ELR (cell line): ENCODE measurements around the gene MAJIN.

Experiments used
- DNase-seq: peaks from one replicate; pipeline ENCODE4 v3.0.0-alpha.2; 2015; ENCODE audit warnings: low read depth

Gene MAJIN

DNA sequence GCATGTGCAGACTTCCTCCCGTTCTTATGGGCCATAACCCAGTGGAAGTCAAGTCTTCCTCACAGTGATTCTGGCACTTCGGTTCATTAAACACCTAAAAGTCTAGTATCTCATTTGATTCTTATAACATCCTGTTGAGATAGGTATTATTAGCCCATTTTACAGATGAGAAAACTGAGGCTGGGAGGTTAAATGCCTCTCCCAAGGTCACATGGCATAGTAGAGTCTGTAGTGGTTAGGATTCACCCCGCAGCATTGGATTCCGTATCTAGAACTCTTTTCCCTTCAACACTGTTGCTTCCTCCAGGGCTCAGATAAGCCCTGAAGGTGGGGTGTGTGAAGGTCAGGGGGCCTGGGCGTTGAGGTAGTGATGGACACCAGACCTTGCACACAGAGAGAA lies 39.6 kb downstream of the MAJIN start:
- DNase-seq = no peak

DNA sequence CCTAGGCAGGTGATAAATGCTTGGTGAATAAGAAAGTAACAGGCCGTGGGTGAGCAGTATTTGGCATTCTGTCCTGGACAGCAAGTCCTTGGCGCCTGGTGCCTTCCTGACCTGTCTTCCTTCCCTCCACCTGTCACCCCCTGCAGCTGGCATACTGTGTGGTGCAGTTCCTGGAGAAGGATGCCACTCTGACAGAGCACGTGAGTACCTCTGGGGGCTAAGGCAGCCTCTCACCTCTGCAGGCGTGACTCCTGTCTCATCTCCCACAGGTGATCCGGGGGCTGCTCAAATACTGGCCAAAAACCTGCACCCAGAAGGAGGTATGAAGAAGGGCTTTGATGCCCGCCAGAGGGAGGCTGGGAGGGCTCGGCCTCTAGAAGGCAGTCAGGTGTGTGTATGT lies 40.6 kb downstream of the MAJIN start:
- DNase-seq = no peak

- no peak for DNase-seq
These were observed 41.6 kb downstream of the MAJIN start for GRCh38 chr11:64930340-64930739.

DNA sequence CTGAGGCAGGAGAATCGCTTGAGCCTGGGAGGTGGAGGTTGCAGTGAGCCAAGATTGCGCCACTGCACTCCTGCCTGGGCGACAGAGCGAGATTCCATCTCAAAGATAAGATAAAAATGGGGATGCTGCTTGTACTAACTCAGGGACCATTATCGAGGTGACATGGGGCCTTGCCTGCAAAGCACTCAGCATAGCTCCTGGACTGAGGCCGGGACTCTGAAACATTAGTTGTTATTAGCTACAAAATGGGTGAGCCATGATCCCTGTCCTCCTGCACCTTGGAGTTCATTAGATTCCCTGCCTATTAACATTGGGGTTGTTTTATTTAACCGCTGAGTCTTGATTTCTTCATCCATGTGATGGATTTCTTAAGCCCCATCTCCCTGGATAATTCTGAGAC lies 42.3 kb downstream of the MAJIN start:
- DNase-seq = no peak

GRCh38 chr11:64928957-64929356 lies 43.0 kb downstream of the MAJIN start:
- no peak for DNase-seq

DNA sequence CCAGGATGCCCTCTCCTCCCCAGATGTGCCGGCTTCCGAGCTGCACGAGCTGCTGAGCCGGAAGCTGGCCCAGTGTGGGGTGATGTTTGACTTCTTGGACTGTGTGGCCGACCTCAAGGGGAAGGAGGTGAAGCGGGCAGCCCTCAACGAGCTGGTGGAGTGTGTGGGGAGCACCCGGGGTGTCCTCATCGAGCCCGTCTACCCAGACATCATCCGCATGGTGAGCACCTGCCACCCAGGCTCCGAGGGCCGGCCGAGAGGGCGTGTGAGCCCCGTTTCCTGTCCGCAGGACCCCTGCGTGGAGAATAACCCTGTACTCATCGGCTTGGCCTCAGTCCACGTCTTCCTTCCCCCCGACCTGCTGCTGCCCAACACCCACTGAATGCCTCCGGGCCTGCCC lies 45.2 kb downstream of the MAJIN start:
- no peak for DNase-seq

GRCh38 chr11:64925536-64926436 lies 46.1 kb downstream of the MAJIN start:
- no peak for DNase-seq

GRCh38 chr11:64924910-64925284 lies 47.0 kb downstream of the MAJIN start:
- DNase-seq = peak; percentile 44

- DNase-seq = peak; percentile 96
These were observed 47.7 kb downstream of the MAJIN start, which contains the start of gene PPP2R5B for GRCh38 chr11:64923944-64924909. TSS of gene PPP2R5B (plus strand) at chr11:64924689. CDS start at chr11:64925735, 1,046 bp downstream.

DNA sequence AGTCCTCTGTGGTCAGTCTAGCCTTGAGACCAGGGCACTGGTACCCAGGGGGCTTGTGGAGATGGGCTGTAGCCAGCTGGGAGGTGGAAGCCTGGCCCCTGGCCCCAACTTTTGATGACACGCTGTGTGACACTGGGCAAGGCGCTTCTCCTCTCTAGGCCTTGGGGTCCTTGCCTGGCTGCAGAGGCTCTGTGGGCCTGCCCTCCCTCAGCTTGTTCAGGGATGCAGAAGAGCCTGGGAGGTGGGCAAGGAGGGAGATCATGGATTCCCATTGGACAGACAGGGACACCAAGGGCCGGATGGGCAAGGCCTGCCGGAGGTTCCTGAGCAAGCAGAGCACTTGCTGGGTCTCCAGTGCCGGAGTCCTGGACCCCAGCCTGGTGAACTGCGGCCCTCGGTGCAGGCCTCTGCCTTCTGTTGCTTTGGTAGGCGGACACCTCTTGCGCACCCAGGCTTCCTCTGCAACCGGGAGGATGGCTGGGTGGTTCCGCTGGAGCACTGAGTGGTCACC lies 48.7 kb downstream of the MAJIN start:
- DNase-seq = no peak

DNA sequence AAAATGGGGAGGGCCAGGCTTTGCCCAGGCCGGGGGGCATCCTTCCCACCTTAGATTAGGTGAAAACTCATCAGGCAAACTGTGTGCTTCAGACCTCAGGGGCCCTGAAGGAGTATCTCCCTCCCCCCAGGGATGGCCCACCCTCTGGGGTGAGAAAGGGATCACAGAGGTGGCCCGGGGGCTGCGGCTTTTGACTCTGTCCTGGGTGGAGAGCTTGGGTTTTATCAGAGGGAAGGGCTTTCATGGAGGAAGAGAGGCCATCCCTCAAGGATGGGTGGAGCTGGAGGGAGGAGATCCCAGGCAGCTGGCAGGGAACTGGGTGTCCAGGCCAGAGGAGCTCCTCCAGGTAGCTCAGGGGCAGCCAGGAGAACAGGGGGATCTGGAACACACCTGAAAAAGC lies 50.5 kb downstream of the MAJIN start:
- DNase-seq = no peak

GRCh38 chr11:64920124-64920523 lies 51.8 kb downstream of the MAJIN start:
- DNase-seq = no peak

- no peak for DNase-seq
These were observed 52.3 kb downstream of the MAJIN start for GRCh38 chr11:64919627-64920026.

DNA sequence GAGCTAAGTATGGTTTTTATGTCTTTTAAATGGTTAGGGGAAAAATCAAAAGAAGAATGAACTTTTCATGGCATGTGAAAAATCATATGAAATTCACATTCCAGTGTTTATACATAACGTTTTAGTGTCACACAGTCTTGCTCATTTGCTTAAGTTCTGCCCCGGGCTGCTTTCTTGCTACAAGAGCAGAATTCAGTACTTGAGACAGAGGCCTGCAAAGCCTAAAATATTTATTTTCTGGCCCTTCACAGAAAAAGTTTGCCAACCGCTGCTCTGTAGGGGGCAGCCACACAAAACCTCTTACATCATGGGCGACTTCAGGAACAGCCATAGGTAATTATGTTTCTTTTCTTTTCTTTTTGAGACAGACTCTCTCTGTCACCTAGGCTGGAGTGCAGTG lies 53.9 kb downstream of the MAJIN start:
- peak; percentile 63 for DNase-seq

GRCh38 chr11:64917663-64917995 lies 54.3 kb downstream of the MAJIN start:
- DNase-seq = no peak

GRCh38 chr11:64916775-64917662 lies 54.9 kb downstream of the MAJIN start, which contains the start of gene ATG2A:
TSS of gene ATG2A (minus strand) at chr11:64917209. CDS start at chr11:64917135, 74 bp downstream.
- peak; percentile 100 for DNase-seq

DNA sequence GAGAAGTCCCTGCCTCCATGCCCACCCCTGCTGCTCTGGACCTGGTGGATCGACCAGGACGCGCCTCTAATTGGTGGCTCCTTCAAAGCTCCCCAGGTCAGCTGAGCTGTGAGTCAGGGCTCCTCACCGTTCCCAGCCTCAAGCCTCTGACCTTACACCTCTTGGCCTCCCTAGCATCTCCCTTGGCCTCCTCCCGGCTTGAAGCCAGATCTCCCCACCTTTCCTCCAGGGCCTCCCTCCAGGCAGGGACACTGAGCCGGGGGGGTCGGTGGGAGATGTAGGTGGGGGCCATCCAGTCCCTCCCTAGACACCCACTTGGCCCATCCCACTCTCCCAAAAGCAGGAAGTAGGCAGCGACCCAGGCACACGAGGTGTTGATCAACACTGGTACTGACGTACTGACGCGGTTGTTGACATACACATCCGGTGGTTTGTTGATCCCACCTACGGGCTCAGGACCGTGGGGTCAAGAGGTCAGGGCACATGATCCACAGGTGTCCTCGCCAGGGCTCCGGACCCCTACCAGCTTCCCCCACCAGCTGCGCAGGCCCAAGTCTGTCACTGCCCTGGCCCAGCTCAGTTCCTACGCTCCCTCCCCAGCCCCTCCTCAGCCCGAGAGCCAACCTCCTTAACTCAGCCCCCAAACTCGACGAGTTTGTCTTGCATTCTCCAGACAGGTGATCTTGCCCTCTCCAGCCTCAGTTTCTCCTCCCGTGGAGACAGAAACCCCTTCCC lies 55.7 kb downstream of the MAJIN start:
- DNase-seq = peak; percentile 73

- DNase-seq = no peak
These were observed 56.5 kb downstream of the MAJIN start for GRCh38 chr11:64915376-64915887.

- no peak for DNase-seq
These were observed 57.8 kb downstream of the MAJIN start for GRCh38 chr11:64914123-64914522.

DNA sequence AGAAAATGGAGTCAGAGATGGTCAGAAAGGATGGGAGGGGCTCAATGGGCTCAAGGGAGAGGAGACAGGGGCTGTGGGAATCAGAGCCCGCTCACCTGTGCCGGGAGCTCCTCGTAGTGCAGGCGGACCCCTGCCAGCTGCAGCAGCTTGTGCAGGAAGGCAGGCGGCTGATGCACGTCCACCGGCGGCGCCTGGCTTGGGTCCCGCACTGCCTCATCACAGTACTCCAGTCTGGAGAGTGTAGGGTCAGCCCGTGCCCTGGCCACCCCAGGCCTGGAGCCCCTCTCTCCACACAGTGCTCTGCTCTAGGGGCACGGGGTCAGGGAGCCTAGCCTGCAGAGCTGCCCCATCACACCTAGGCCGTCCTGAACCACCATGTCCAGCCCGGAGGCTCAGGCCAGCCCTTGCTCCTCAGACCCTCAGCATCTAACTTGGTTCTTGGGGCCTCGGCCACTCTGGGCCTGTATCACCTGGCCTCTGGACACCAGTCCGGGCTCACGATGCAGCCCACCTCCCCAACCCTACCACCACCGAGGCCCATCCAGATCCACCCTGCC lies 58.7 kb downstream of the MAJIN start:
- no peak for DNase-seq
